ENCODE results near the gene SLC35D1. TPM values are rescaled to one million over a fixed set of nuclear protein-coding genes. Genes with fewer than 3 reads are reported as not detected.

Gene SLC35D1
- polyA plus RNA-seq (2013): 4.4 and 4.7 TPM in 2 replicates

- H3K23ac ChIP-seq (ENCODE audit: low read length): no peak within 1 kb of the TSS
- peak within 1 kb of the TSS; percentile 85 for H3K4ac ChIP-seq (ENCODE audit: low read depth, low read length)
- peak within 1 kb of the TSS; percentile 81 for H4K12ac ChIP-seq (ENCODE audit: low read depth, low read length)
- H2BK120ac ChIP-seq (ENCODE audit: insufficient read depth, low read length, poor library complexity): peak within 1 kb of the TSS; percentile 90
- H2AK5ac ChIP-seq (ENCODE audit: low read length): no peak within 1 kb of the TSS
- peak within 1 kb of the TSS; percentile 88 for H4K91ac ChIP-seq (ENCODE audit: low read depth, low read length)
- H3K14ac ChIP-seq (ENCODE audit: low read length): peak within 1 kb of the TSS; percentile 94
- peak within 1 kb of the TSS; percentile 95 for H2BK5ac ChIP-seq (ENCODE audit: low read depth, low read length, poor library complexity)
- H2AFZ ChIP-seq (ENCODE audit: insufficient read depth, low read length, poor library complexity): peak within 1 kb of the TSS; percentile 81
- H3K79me1 ChIP-seq (ENCODE audit: low read length): peaks cover 10% of the 10 kb centered on the region
- H3K9ac ChIP-seq (ENCODE audit: low read length): peak within 1 kb of the TSS; percentile 95
- peak within 1 kb of the TSS; percentile 93 for H3K27ac ChIP-seq (ENCODE audit: low read depth, low read length)
- peak; percentile 43 to 46 for DNase-seq
- peak within 1 kb of the TSS; percentile 51 for H2BK12ac ChIP-seq (ENCODE audit: low read length)
- no peaks in the 10 kb centered on the region for H3K4me1 ChIP-seq (ENCODE audit: control insufficient read depth in 1 of 2, insufficient read depth in 2 of 2, low read length in 2 of 2)
- peak within 1 kb of the TSS; percentile 62 for H3K18ac ChIP-seq (ENCODE audit: low read length)
- no peaks in the 10 kb centered on the region for H3K9me3 ChIP-seq (ENCODE audit: insufficient read depth, low read depth, low read length)
- H3K4me2 ChIP-seq (ENCODE audit: low read length): peak within 1 kb of the TSS; percentile 82
- H3K79me2 ChIP-seq (ENCODE audit: control insufficient read depth, insufficient read depth, low read length, poor library complexity): peaks cover 8% of the 10 kb centered on the region
- H3K4me3 ChIP-seq (ENCODE audit: low read depth, low read length): peak within 1 kb of the TSS; percentile 93
- H3K36me3 ChIP-seq (ENCODE audit: control insufficient read depth in 1 of 2, insufficient read depth in 2 of 2, low read length in 2 of 2): peaks cover 0 to under 1% of the 10 kb centered on the region in 2 experiments
- H3K27me3 ChIP-seq (ENCODE audit: insufficient read depth, low read length): no peaks in the 10 kb centered on the region
- no CpG with 5 or more reads among the region's 73 CpGs for WGBS (ENCODE audit: extremely low coverage, insufficient coverage, insufficient read length)
- H4K8ac ChIP-seq (ENCODE audit: low read depth, low read length): peak within 1 kb of the TSS; percentile 83
These were observed at the start of gene SLC35D1 for GRCh38 chr1:67053785-67054772. SLC35D1 (minus strand) TSS chr1:67054148; CDS start chr1:67054013, 135 bp downstream.

GRCh38 chr1:67103548-67103947 lies 49.6 kb upstream of the SLC35D1 start:
- H2AFZ ChIP-seq (ENCODE audit: insufficient read depth, low read length, poor library complexity): no peak overlapping the region
- no peak overlapping the region for H4K91ac ChIP-seq (ENCODE audit: low read depth, low read length)
- H2BK120ac ChIP-seq (ENCODE audit: insufficient read depth, low read length, poor library complexity): no peak overlapping the region
- H3K18ac ChIP-seq (ENCODE audit: low read length): no peak overlapping the region
- H3K4me1 ChIP-seq (ENCODE audit: control insufficient read depth in 1 of 2, insufficient read depth in 2 of 2, low read length in 2 of 2): no peaks in the 10 kb centered on the region
- H3K27me3 ChIP-seq (ENCODE audit: insufficient read depth, low read length): no peaks in the 10 kb centered on the region
- H4K8ac ChIP-seq (ENCODE audit: low read depth, low read length): no peak overlapping the region
- H3K23ac ChIP-seq (ENCODE audit: low read length): no peak overlapping the region
- no peak overlapping the region for H3K4me2 ChIP-seq (ENCODE audit: low read length)
- H2BK5ac ChIP-seq (ENCODE audit: low read depth, low read length, poor library complexity): no peak overlapping the region
- no peak for DNase-seq
- H3K4me3 ChIP-seq (ENCODE audit: low read depth, low read length): no peak overlapping the region
- H4K12ac ChIP-seq (ENCODE audit: low read depth, low read length): no peak overlapping the region
- H2BK12ac ChIP-seq (ENCODE audit: low read length): no peak overlapping the region
- no peak overlapping the region for H3K14ac ChIP-seq (ENCODE audit: low read length)
- no peaks in the 10 kb centered on the region for H3K36me3 ChIP-seq (ENCODE audit: control insufficient read depth in 1 of 2, insufficient read depth in 2 of 2, low read length in 2 of 2)
- no peaks in the 10 kb centered on the region for H3K79me2 ChIP-seq (ENCODE audit: control insufficient read depth, insufficient read depth, low read length, poor library complexity)
- no peak overlapping the region for H3K4ac ChIP-seq (ENCODE audit: low read depth, low read length)
- WGBS (ENCODE audit: extremely low coverage, insufficient coverage, insufficient read length): no CpG with 5 or more reads among the region's 1 CpG
- H3K79me1 ChIP-seq (ENCODE audit: low read length): no peaks in the 10 kb centered on the region
- H3K9me3 ChIP-seq (ENCODE audit: insufficient read depth, low read depth, low read length): no peaks in the 10 kb centered on the region
- H3K27ac ChIP-seq (ENCODE audit: low read depth, low read length): no peak overlapping the region
- no peak overlapping the region for H2AK5ac ChIP-seq (ENCODE audit: low read length)
- no peak overlapping the region for H3K9ac ChIP-seq (ENCODE audit: low read length)

DNA sequence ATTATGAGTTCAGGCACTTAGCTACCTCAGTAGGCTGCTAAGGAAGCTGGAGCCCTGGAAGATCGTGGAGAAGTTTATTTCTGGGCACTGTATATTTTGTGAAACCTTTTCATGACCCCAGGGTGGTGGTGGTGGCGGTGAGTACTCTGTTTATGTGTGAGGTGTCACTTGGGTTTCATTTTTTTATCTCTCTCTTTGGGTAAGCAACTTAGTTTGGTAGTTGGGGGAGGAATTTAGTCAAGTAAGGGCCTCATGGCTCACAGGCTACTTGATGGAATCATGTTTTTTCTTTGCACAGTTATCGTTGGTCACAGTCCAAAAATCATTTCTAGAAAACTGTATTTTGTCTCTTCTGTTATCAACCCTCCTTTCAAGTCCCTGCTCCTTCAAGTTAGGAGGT lies 46.9 kb upstream of the SLC35D1 start:
- H3K18ac ChIP-seq (ENCODE audit: low read length): no peak overlapping the region
- no peak overlapping the region for H3K4ac ChIP-seq (ENCODE audit: low read depth, low read length)
- H3K36me3 ChIP-seq (ENCODE audit: control insufficient read depth in 1 of 2, insufficient read depth in 2 of 2, low read length in 2 of 2): no peaks in the 10 kb centered on the region
- no peak overlapping the region for H3K27ac ChIP-seq (ENCODE audit: low read depth, low read length)
- no peak overlapping the region for H3K4me2 ChIP-seq (ENCODE audit: low read length)
- no peaks in the 10 kb centered on the region for H3K27me3 ChIP-seq (ENCODE audit: insufficient read depth, low read length)
- H2BK12ac ChIP-seq (ENCODE audit: low read length): no peak overlapping the region
- no peak overlapping the region for H4K12ac ChIP-seq (ENCODE audit: low read depth, low read length)
- no peak overlapping the region for H3K9ac ChIP-seq (ENCODE audit: low read length)
- H2BK5ac ChIP-seq (ENCODE audit: low read depth, low read length, poor library complexity): no peak overlapping the region
- no peak overlapping the region for H2AK5ac ChIP-seq (ENCODE audit: low read length)
- no peak overlapping the region for H2BK120ac ChIP-seq (ENCODE audit: insufficient read depth, low read length, poor library complexity)
- DNase-seq: no peak
- H3K4me3 ChIP-seq (ENCODE audit: low read depth, low read length): no peak overlapping the region
- H3K4me1 ChIP-seq (ENCODE audit: control insufficient read depth in 1 of 2, insufficient read depth in 2 of 2, low read length in 2 of 2): no peaks in the 10 kb centered on the region
- no peaks in the 10 kb centered on the region for H3K79me2 ChIP-seq (ENCODE audit: control insufficient read depth, insufficient read depth, low read length, poor library complexity)
- no peak overlapping the region for H2AFZ ChIP-seq (ENCODE audit: insufficient read depth, low read length, poor library complexity)
- no peak overlapping the region for H3K14ac ChIP-seq (ENCODE audit: low read length)
- H4K91ac ChIP-seq (ENCODE audit: low read depth, low read length): no peak overlapping the region
- no peak overlapping the region for H4K8ac ChIP-seq (ENCODE audit: low read depth, low read length)
- H3K23ac ChIP-seq (ENCODE audit: low read length): no peak overlapping the region
- no peaks in the 10 kb centered on the region for H3K9me3 ChIP-seq (ENCODE audit: insufficient read depth, low read depth, low read length)
- H3K79me1 ChIP-seq (ENCODE audit: low read length): no peaks in the 10 kb centered on the region
- WGBS (ENCODE audit: extremely low coverage, insufficient coverage, insufficient read length): no CpG with 5 or more reads among the region's 3 CpGs

DNA sequence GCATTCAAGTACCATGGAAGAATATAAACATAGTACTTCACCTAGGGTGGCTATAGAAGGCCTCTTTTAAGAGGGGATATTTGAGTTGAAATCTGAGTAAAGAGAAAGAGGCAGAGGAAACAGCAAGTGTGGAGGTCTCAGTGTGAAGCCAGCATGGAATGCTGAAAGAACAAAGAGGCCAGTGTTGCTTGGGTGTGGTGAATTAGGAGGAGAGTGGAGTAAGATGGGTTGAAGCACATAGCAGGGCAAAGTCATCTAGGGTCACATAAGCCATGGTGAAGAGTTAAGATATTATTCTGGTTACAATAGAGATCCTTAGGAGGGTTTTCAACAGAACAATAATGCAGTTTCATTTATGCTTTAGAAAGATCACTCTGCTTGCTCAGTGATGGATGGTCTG lies 43.4 kb upstream of the SLC35D1 start:
- H3K4me3 ChIP-seq (ENCODE audit: low read depth, low read length): no peak overlapping the region

More for the DNA sequence above, 43.4 kb upstream of the SLC35D1 start:
- H4K12ac ChIP-seq (ENCODE audit: low read depth, low read length): no peak overlapping the region
- H3K14ac ChIP-seq (ENCODE audit: low read length): no peak overlapping the region
- H3K9ac ChIP-seq (ENCODE audit: low read length): no peak overlapping the region
- no peaks in the 10 kb centered on the region for H3K36me3 ChIP-seq (ENCODE audit: control insufficient read depth in 1 of 2, insufficient read depth in 2 of 2, low read length in 2 of 2)
- H3K79me2 ChIP-seq (ENCODE audit: control insufficient read depth, insufficient read depth, low read length, poor library complexity): no peaks in the 10 kb centered on the region
- H4K91ac ChIP-seq (ENCODE audit: low read depth, low read length): no peak overlapping the region
- H2AFZ ChIP-seq (ENCODE audit: insufficient read depth, low read length, poor library complexity): no peak overlapping the region
- H2BK5ac ChIP-seq (ENCODE audit: low read depth, low read length, poor library complexity): no peak overlapping the region
- H3K4me2 ChIP-seq (ENCODE audit: low read length): no peak overlapping the region
- peaks cover 0 to 2% of the 10 kb centered on the region in 2 experiments for H3K4me1 ChIP-seq (ENCODE audit: control insufficient read depth in 1 of 2, insufficient read depth in 2 of 2, low read length in 2 of 2)
- no peak overlapping the region for H3K4ac ChIP-seq (ENCODE audit: low read depth, low read length)
- H2BK120ac ChIP-seq (ENCODE audit: insufficient read depth, low read length, poor library complexity): no peak overlapping the region
- no peak for DNase-seq
- no peak overlapping the region for H3K23ac ChIP-seq (ENCODE audit: low read length)
- no peaks in the 10 kb centered on the region for H3K27me3 ChIP-seq (ENCODE audit: insufficient read depth, low read length)
- H3K18ac ChIP-seq (ENCODE audit: low read length): no peak overlapping the region
- no peak overlapping the region for H2AK5ac ChIP-seq (ENCODE audit: low read length)
- H4K8ac ChIP-seq (ENCODE audit: low read depth, low read length): no peak overlapping the region
- no peak overlapping the region for H2BK12ac ChIP-seq (ENCODE audit: low read length)
- no peaks in the 10 kb centered on the region for H3K79me1 ChIP-seq (ENCODE audit: low read length)
- no peaks in the 10 kb centered on the region for H3K9me3 ChIP-seq (ENCODE audit: insufficient read depth, low read depth, low read length)
- H3K27ac ChIP-seq (ENCODE audit: low read depth, low read length): no peak overlapping the region
